Activated T-cell treated with anti-CD3 and anti-CD28 coated beads, Interleukin-2, amount 50 U/mL, for 48 hours (primary cell): Measurements from ENCODE around the gene PRDX3.

Experiments
- DNase-seq, 2 experiments: peaks; one replicate each; pipeline ENCODE4 v3.0.0-alpha.2; 2020

Gene PRDX3

DNA sequence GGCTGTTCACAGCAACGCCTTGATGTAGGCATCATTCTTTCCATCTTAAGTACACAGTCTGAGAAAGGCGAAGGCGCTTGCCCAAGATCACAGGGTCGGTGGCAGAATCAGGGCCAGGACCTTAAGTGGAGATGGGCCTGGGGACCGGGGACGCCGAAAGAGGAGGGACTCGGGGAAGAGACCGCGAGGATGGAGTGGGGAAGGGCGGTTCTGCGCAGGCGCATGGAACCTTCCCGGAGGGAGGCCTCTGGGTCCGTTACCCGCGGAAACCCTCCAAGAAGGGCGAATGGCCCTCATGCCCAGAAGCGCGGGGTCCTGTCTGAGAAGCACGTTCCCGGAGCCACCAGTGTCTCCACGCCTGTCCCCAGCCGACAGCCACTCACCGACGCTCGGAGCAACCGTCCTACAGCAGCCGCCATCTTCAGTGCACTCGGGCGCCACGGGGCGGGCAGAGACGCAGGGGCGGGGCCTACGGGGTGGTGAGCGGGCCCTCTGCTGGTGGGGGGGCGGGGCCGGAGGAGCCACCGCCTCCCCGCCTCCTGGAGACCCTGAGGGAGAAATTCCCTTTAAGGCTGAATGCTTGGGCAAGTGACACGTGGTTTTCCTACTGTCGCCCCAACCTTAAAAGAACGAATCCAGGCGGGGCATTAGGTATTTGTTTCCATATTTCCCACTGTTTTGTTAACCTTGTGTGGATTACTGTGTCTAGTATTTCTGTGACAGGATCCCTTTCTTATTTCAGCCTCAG, at the start of gene PRDX3:
PRDX3 (minus strand) TSS at position 441 of the 748 bp plus-strand sequence; CDS start at position 419, 22 bp downstream.
- DNase-seq, result peak; percentile 96 to 97

DNA sequence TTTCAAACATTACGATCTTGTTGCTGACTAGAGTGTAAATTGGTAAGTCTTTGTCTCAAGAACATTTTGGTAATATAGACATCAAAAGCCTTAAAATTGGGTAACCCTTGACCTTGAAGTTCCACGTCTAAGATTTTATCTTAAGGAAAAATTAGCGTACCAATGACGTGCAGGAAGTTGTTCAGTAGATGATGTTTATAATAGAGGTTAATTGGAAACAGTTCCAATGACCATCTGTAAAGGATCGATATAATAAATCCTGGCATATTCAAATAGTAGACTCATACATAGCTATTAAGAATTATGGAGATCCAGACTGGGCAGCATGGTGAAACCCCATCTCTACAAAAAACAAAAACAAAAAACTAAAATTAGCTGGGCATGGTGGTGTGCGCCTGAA, 49.2 kb upstream of the PRDX3 start:
- DNase-seq, result no peak

DNA sequence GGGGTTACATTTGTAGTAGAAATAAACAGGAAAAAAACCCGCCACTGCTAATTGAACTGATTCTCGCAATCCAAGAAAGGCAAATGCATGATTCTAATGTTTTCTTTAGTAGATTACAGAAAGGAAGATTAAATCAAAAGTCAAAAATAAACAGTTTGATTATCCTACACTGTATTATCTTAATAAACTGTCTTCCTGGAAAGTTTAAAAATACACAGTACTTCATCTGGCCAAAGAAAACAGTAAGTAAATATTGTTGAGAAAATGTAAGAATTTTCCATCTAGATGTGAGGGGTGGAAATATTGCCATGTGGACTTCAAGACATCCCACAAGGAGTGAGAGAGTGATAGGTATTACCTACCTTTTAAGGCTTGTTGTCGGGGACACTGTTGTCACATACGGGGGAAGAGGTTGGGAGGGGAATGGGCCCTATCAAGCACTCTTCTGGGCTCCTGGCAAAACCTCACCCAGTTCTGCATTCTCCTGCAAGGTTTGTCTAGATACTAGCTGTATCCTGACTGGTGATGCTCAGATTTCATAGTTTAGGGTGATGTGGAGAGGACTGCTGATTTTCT, 46.6 kb upstream of the PRDX3 start:
- DNase-seq, result no peak

- no peak for DNase-seq
Measured at GRCh38 chr10:119222966-119223386, 44.4 kb upstream of the PRDX3 start.

GRCh38 chr10:119222537-119222936, 43.9 kb upstream of the PRDX3 start:
- DNase-seq, result no peak

DNA sequence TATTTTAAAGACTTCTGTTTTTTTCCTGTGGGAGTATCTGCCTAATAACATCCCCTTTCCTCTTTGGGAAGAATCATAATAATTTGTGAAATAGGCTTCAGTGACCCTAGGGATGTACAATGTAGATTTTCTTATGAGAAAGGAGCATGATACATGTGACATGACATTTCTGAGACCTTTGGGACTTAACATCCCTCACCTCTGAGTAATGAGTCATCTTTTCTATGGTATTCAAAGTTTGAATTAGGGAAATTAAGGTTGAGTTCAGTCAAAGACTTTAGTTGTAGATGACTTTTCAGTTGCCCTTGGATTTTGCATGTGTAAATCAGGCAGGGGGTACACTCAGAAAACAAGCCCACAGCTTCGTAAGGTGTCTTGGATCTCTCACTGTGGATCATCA, 43.1 kb upstream of the PRDX3 start:
- DNase-seq, result no peak

- DNase-seq, result no peak
Measured at GRCh38 chr10:119221201-119221600, 42.6 kb upstream of the PRDX3 start.

DNA sequence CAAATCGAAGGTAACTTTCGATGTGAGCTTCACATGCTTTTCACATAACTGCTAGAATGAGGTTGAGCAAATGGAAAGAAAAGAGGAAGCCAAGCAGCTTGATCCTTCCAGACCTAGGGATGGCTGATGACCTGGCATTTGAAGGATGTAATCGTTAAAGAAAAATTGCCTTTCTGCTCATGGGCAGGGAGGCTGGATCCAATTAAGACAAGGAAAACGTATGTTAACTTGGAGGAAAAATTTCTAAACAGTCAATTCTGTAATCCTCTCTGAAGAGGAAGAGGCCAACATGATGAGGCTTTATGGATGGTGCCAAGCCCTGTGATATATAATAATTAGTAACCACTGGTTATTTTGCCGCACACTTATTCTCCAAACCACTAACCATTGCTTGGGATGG, 41.3 kb upstream of the PRDX3 start:
- DNase-seq, result no peak

DNA sequence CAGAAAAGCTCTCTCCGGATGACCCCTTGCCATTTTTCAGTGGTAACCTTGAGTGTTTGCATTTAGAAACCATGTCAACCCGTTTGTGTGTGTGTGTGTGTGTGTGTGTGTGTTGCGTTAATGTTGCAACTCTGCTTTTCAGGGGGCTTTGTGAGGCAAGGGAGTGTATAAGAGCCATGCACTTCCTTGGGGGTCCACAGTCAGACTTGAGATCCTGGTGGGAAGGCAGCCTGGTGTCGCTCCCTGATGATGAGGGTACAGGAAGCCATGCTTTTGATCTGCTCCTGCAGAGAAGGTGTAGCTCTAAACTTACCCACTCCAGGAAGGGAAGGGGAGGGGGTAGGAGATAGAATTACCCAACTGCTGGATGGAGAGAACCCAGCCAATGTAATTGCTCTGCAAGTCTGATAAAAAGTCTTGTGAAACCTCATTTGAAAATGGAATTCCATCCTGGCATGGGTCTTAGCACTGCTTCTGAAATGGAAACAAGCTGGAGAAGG, 39.4 kb upstream of the PRDX3 start:
- no peak for DNase-seq

DNA sequence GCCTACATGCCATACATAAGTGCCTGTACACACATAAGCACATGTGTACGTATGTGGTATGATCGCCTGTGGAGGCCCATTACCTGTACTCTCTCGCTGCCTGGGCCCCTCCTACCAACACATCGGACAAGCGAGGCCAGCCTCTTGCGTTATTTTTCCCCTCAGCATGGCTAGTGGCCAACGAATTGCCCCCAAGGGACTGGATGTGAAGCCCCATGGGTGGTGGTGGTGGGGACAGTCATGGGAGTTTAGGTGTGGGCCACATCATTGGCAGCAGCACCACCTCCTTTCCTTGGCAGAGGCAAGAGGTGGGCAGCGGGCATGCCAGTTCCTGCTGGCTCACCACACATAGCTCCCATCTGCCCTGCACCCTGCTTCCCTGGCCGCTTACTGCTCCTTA, 38.8 kb upstream of the PRDX3 start:
- no peak for DNase-seq

GRCh38 chr10:119216127-119216526, 37.5 kb upstream of the PRDX3 start:
- DNase-seq, result no peak

DNA sequence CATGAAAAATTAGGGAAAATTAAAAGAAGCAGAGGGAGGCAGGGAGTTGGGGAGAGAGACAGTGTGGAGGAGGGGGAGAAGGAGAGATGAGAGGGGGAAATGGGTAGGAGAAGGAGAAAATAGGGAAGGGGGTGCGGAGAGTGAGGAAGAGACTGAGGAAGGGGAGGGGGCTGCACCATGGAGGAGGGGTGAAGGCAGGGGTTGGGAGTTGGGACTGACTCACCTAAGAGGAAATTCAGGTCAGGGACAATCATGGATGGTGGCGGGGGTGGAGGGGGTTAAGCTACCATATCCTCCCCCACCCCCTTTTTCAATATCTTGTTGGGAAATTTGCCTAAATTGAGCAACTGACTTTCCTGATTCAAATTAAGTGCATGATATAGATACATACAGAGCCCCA, 36.8 kb upstream of the PRDX3 start:
- DNase-seq, result no peak

DNA sequence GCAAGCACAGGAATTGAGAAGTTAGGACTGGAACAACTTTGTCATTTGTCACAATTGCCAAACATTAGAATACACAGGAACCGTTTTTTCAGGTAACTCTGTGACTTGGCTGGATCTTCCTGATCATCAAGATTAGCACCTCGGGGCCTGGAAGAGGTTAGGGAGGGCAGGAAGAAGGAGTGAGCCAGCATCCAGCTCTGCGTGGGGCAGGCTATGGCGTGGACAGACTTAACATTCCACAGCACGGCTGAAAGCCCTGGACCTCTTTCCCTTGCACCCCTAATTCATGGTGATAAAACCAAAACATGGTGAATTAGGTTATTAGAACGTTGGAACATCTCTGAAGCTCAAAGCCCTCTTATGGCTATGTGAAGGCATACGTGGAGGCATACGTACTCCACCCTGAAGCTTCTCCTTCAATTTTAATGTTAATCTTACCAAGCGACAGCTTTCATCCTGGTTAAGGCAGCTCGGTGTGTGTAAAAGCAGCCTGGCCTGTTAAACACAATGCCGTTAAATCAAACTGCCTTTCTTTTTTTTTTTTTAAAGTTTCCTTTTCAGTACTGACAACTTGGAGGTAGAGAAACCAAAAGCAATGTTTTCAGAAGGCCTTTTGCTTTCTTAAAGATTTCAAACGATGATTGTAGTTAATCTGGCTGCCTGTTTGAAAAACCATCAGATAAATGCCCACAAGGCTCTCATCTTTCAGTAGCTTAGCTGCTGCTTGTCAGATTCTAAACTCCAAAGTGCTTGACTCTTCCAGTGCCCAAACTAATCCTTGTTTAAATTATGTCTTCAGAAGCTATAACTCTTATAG, 33.2 kb upstream of the PRDX3 start:
- DNase-seq, result peak in 1 of 2 experiments; percentile 32

- DNase-seq, result no peak
Measured at GRCh38 chr10:119211176-119211575, 32.6 kb upstream of the PRDX3 start.

GRCh38 chr10:119210633-119211032, 32.0 kb upstream of the PRDX3 start:
- DNase-seq, result no peak

- DNase-seq, result no peak
Measured at GRCh38 chr10:119209736-119210355, 31.2 kb upstream of the PRDX3 start.

DNA sequence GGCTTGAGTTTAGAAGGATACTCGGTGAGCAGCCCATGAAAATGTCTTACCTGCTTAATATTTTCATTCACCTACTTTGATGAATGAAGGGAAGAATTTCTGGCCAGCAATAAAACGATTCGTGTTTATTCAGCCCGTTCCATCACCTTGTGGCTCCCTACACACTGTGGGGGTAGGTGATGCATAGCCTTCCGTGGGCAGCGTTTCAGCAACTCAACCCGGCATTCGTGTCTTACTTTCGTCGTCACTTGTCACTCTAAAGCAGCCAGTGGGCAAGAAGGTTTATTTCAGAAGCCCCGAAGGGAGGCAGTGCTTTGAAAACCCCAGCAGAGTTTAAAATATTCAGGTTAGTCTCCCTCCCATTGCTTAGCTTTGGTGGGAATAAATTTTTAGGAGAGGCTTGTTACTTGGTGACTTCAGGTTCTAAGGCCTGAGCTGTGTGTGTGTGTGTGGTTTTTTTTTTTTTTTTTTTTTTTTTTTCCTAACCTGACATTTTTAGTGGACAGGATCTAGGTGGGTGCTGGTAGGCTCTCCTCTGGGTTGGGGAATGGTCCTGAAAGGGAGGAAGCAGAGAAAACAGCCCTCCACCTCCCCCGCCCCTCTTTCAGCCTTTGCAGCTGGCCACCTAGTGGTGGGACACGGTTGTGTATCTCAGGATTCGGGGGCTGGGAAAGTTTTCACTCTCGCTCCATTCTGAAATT, 30.6 kb upstream of the PRDX3 start:
- peak; percentile 72 to 74 for DNase-seq

DNA sequence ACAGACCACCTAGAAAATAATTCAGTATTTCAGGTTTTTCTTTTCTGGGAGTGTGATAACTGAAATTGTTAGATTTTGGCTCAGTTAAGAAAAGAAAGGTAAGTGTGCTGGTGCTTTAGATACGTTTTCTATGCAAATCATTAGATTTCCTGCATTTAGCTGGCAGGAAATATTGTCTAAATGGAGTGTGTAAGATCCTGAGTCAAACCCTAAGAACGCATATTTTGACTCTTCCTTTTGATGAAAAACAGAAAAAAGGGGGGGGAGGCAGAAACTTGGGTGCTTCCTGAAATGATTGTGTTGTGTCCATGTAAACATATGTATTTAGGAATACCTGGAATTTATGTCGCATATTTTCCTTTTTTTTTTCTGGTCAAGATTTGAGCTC, 29.9 kb upstream of the PRDX3 start:
- DNase-seq, result no peak

GRCh38 chr10:119207713-119208552, 29.3 kb upstream of the PRDX3 start:
- DNase-seq, result peak; percentile 63 to 71

DNA sequence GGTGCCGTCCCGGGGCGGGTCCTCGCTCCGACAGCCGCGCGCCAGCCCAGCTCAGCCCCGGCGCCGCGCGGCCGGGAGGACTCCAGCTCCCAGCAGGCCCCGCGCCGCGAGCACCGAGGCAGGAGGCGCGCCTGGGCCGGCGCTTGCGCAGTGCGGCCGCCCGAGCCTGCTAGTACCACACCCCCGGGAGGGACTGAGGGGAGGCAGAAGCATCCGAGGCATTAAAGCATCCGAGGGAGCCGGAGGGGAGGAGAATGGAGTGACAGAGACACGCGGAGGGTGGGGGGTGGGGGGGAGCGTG, 28.7 kb upstream of the PRDX3 start, which contains the start of gene GRK5:
GRK5 (plus strand) TSS at position 206 of the 301 bp plus-strand sequence. CDS start 347 bp downstream, outside the sequence.
- peak; percentile 92 to 95 for DNase-seq

DNA sequence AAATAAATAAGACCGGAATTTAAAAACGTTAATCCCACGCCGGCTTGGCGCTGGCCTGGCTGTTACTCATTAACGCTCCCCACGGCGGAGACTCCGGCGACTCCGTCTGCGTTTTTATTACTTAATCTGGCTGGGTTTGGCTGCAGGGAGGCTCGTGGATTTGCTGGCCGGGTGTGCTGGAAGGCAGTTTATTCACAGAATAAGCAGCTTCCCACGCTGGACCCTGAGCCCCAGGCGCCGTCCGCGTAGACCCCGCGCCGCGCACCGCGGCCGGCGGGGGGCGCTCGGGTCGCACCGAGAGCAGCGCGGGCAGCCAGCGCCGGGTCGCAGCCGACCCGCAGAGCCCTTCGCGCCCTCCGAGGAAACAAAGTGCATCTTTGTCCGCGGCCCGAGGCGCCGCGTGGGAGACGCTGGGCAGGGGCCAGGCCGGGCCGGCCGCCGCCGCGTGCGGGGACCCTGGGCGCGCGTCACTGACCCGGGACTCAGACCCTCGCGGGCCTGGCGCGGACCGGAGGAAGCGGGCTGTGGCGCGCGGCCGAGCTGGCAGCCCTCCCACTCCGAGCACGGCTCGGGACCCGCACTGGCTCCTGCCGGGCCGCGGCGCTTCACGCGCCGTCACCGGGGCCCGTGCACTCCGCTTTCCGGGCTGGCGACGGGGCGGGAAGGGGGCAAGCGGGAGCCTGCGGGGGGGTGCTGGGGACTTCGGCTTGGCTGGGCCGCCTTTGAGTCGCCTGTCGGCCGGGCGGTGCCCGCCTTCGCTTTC, 28.2 kb upstream of the PRDX3 start:
- peak; percentile 84 to 86 for DNase-seq
